Activated CD4-positive, alpha-beta T cell treated with anti-CD3 and anti-CD28 coated beads for 4 hours (primary cell): ENCODE measurements around the gene TAS1R3.
"Not testable (repeated sequence)": the region's sequence is repeated elsewhere in the genome, so short reads cannot be mapped to it uniquely, and the experiment has no call there.

Source experiments
- DNase-seq, 2 donors: peaks; one replicate each; pipeline ENCODE4 v3.0.0-alpha.2; 2020

Gene TAS1R3

GRCh38 chr1:1309251-1310108 lies 21.6 kb upstream of the TAS1R3 start:
- DNase-seq = peak in 1 of 2 donors; percentile 21

DNA sequence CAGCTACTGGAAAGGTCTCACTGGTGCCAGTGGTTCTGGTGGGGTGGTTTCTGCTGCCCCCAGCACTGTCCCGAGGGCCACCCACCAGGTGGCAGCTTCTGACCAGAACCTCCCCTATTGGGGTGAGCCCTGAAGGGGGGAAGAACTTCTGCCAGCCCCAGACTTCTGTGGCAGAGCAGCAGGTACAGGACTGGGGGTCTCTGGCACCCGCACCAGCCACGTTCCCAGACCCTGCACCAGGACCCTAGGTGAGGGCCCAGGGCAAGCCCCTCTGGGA lies 21.0 kb upstream of the TAS1R3 start:
- no peak for DNase-seq

GRCh38 chr1:1310476-1311053 lies 20.5 kb upstream of the TAS1R3 start:
- DNase-seq = no peak

DNA sequence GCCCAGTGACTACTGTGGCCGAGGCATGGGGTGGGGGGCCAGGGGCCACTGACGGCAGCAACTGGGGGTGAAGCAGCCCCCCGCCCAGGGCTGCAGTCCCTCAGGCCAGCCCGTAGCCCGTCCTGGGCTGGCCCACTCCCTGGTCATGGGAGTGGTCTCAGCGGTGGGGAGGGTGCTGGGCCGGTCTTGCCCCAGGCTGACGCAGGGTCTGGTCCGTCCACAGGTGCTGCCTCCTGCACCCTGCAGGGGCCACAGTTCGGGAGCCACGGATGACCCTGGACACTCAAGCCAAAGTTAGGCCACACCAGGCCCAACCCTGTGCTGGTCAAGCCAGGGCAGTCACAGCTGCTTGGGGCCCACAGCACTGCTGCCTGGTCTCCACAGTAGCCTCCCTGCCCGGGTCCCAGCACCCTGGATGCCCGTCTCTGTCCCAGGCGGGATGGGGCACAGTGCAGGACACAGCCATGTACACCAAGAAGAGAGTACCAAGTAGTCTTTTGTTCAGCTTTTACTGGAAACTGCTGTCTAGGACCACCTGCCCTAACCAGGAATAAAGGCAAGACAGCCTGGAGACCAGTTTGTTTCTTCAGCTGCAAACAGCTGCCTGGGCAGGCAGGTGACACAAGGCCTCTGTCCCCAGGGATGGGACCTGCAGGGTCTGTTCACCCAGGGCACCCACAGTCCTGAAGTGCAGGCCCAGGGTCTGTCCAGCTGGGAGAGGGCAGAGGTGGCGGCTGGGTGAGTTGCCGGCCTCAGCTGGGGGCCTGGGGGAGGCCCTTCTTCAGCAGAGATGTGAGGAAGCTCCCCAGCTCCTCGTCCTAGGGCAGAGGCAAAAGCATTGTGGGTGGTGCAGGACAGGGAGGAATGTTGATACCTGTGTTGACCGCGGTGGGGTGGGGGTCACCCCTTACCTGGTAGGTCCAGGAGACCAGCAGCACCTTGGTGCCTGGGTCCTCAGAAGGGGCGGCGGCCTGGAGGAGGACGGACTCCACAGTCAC lies 19.7 kb upstream of the TAS1R3 start:
- DNase-seq = no peak

DNA sequence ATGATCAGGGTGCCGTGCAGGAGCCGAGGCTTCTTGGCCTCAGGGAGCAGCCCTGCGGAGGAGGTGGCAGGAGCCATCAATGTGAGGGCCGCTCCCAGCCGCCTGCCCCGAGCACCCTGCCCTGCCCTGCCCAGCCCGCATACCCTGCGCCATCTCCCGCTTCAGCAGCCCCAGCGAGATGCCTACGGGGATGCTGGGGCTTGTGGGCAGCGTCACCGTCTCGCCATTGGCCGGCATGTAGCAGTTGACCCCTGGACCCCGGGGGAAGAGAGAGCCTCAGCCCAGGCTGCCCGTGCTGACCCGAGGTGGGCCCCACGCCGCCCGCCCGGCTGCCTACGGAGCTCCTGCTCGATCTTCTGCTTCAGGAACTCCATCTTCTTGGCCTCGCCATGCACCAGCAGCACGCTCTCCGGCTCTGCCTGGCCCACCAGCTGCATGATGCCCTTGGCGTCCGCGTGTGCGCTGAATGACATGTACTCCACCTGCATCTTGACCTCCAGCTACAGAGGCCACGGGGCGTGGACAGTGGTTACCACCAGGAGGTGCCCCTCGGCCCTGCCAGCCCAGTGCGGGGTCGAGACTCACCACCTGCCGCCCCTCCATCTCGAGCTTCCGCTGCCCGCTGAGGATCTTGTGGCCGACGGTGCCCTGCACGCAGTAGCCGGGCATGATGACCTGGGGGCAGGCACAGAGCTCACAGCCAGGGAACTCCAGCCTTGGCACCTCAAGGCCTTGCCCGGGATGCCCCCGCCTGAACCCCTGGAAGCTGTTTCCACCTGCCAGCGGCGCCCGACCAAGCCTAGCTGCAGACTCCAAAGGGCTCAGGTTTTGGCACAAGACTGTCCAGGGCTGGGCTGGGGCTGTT lies 18.4 kb upstream of the TAS1R3 start:
- DNase-seq = no peak

DNA sequence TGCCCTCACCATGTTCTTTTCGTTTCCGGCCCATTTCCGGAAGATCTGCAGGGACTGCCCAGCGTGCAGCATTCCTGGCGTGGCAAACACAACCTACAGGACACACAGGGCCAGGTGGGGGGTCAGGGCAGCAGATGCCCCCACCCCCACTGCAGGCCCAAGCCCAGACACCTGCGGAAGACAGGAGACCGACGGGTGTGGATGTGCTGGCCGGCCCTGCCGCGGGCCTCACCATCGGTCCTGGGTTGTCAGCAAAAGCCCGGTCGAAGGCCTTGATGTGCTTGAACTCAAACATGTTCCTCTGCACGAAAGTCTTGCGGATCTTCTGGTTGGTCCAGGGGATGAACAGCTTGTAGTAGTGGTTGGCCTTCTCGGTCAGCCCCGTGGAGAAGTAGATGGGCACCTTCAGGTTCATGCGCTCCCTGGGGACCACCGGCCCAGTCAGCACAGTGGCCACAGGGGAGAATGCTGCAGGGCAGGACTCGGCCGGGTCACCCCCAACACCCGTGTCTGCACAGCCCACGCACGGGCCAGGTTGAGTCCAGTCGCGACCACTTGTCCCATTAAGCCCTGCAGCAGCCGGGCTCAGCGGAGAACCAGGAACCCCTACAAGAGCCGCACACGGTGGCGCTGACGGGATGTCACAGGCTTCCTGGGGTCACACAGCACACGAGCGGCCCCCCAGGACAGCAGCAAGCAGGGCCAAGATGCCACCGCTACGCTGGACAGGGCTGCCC lies 17.4 kb upstream of the TAS1R3 start:
- no peak for DNase-seq

GRCh38 chr1:1314237-1314586 lies 16.9 kb upstream of the TAS1R3 start:
- no peak for DNase-seq

GRCh38 chr1:1314678-1315335 lies 16.3 kb upstream of the TAS1R3 start:
- no peak for DNase-seq

DNA sequence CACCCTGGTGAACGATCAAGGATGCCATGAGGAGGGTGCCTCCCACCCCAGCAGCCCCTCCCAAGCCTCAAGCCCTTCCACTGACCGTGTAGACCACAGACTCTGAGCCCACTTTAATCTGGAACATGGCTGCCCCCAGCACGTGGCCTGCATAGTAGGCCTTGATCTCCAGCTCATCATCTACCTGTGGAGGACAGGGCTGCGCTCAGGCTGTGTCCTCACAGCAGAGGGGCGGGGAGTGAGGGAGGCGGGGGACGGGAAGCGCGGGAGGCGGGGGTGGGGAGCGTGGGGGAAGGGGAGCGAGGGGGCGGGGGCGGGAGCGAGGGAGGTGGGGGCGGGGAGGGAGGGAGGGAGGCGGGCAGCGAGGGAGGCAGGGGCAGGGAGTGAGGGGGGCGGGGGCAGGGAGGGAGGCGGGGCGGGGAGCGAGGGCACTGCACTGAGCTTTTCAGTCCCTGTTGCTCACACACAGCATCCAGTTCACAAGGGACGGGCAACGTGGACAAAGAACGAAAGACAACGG lies 15.6 kb upstream of the TAS1R3 start:
- no peak for DNase-seq

GRCh38 chr1:1316199-1316598 lies 14.9 kb upstream of the TAS1R3 start:
- not testable (repeated sequence) for DNase-seq

DNA sequence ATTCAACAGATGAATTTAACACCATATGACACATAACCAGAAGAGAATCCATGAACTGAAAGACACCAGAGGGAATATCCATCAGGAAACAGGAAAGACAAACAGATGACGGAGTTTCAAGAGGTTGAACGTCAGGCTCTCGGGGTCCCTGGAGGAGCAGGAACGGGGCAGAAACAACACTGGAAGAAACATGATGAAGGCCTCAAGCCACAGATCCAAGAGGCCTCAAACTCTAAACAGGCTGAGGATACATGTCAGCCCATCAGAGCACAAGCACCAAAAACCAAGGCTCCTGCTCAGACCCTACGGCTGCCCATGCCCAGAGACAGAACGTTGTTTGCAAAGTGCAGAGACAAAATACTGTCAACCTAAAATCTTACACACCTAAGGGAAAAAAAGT lies 13.7 kb upstream of the TAS1R3 start:
- no peak for DNase-seq

DNA sequence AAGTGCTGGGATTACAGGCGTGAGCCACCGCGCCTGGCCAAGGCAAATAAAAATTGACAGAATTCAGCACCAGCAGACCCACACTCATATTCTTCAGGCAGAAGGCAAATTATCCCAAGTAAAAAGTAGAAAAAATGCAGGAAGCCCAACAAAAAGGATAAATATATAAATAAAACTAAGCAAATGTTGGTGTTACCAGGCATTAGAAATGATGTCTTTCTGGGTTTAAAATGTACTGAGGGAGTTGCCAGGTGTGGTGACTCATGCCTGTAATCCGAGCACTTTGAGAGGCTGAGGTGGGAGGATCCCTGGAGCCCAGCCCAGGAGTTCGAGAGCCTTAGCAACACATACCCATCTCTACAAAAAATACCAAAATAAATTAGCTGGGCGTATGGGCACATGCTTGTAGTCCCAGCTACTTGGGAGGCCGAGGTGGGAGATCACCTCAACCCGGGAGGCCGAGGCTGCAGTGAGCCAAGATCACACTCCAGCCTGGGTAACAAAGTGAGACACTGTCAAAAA lies 12.9 kb upstream of the TAS1R3 start:
- DNase-seq = no peak

GRCh38 chr1:1318777-1319645 lies 12.1 kb upstream of the TAS1R3 start:
- no peak for DNase-seq

DNA sequence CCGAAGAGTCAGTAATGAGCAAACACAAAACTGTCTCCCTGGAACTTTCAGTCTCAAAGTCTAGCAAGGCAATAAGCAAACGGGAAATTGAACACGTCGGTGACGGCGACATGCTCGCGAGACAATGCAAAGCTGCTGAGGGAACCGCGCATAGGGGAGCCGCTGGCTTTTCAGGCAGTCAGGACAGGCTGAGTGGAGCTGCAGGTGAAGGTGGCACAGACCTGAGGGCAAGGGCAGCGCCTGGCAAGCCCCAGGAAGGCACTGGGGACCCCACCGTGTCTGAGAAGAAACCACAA lies 11.5 kb upstream of the TAS1R3 start:
- no peak for DNase-seq

DNA sequence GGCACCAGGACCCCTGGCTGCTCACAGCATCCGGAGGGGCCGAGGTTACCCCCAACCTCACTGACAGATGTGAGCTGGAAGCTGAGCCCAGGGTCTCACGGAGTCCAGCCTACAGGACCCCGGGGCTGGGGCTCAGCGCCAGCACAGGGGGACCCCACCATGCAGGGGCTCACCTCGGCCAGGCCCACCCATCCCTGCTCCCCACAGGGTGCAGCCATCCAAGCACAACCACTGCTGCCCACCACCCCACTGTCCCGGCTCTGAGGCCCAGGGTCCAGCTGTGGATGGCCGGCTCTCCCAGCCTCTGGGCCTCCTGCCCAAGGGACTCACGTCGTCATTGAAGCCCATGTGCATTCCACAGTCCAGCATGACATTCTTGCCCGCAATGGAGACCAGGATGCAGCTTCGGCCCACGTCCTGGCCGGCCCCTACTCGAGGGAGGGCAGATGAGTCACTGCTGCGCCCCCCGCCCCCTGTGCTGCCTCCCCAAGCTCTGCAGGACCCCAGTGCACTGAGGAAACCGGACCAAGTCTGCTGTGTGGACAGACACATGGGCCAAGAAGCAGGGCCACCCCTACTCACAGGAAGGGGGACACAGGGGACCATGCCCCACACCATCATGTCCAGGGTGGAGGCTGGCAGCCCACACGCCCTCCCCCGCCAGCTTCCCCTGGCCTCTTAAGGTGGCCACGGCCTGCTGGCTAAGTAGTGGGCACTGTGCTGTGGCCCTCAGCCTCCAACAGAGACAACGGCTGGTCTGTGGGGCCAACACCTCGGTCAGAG lies 10.2 kb upstream of the TAS1R3 start:
- DNase-seq = no peak

- no peak for DNase-seq
Observed at GRCh38 chr1:1321477-1321876, 9.6 kb upstream of the TAS1R3 start.

DNA sequence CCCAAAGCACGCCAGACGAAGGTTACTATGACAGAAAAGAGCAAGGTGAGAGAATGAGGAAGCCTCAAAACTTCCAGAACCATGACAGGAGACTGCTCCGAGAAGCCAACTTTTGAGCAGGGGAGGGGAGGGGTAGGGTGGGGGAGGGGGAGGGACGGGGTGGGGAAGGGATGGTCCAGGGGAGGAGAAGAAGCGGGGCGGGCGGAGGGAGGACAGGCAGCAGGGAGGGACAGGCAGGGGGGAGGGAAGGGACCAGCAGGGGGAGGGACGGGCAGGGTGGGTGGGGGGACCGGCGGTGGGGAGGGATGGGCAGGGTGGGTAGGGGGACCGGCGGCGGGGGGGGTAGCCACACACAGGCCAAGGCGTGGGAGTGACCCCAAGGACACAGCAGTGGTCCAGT lies 8.7 kb upstream of the TAS1R3 start:
- no peak for DNase-seq

- DNase-seq = no peak
Observed at GRCh38 chr1:1322952-1323351, 8.1 kb upstream of the TAS1R3 start.

DNA sequence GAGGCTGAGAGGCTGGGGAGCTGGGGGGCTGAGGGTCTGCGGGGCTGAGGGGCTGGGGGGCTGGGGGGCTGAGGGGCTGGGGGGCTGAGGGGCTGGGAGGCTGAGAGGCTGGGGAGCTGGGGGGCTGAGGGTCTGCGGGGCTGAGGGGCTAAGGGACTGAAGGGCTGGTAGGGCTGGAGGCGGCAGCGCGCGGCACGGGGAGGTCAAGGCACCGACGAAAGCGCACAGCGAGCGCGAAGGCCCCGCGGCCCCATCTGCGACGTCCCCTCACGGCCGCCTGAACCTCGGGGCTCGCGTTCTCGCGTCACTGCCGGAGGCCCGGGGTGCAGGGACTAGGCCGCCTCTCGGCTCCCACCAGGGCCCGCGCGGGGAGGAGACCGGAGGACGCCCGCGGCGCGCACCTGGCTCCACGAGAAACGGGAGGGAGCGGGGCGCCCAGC lies 7.0 kb upstream of the TAS1R3 start:
- DNase-seq = no peak
